ENCODE results near the gene HPSE2.

DNA sequence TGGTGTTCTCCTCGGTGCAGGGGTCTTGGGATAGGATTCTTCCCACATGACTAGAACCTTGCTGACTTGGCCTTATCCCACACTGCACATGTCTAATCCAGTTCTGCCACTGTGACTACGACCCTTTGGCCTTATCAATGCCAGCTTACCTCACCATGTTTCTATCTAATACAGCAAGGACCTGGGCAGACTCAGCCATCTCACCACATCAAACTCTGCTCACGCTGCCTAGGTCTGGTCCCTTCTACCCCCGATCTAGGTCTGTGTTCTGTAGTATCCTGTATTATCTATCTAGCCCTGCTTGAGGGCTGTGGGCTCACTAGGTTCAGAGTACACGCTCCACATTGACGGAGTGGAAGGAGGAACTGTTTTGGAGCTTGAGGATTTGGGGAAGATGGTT, 282.4 kb downstream of the HPSE2 start:
- no peak for TF ChIP-seq TAF1 (IDR thresholded peaks at IDR 0.05; ENCODE audit: low read depth, low read length)
- TF ChIP-seq SPI1 (IDR thresholded peaks at IDR 0.05; ENCODE audit: low read depth, low read length), result no peak
- TF ChIP-seq POLR2A (IDR thresholded peaks at IDR 0.05; ENCODE audit: low read depth, low read length), result no peak
- TF ChIP-seq POLR2AphosphoS5 (IDR thresholded peaks at IDR 0.05; ENCODE audit: low read depth, low read length), result no peak
- no peak for TF ChIP-seq POU2F2 (IDR thresholded peaks at IDR 0.05; ENCODE audit: low read depth, low read length)
- TF ChIP-seq PAX5 (IDR thresholded peaks at IDR 0.05; ENCODE audit: insufficient read depth, low read length, severe bottlenecking), result no peak

Data from GM12891 (cell line).